Lower leg skin (tissue), 3 donors: ENCODE data around the gene INHBA.

Source experiments
- CTCF ChIP-seq, 3 donors: fragments of 450-650 bp; IDR thresholded peaks; one replicate each; pipeline ENCODE4 v1.5.1; 2016; ENCODE audit warnings: antibody characterized with exemption in 3 of 3, mild to moderate bottlenecking in 3 of 3, moderate library complexity in 2 of 3
- POLR2A ChIP-seq, 2 donors: fragments of 450-650 bp; IDR thresholded peaks; one replicate each; pipeline ENCODE4 v1.6.1; 2016 to 2017; ENCODE audit warnings: antibody characterized with exemption in 2 of 2, mild to moderate bottlenecking in 1 of 2, moderate library complexity in 1 of 2

GRCh38 chr7:41661596-41661995, 41.3 kb downstream of the INHBA start:
- TF ChIP-seq CTCF (IDR thresholded peaks at IDR 0.05) (no peak), POLR2A (IDR thresholded peaks at IDR 0.05) (no peak)
